Mucosa of stomach (tissue), 1 donor: Measurements from ENCODE around the gene ZMIZ1.

Experiments
- H3K27me3 ChIP-seq: one replicate; pipeline ENCODE4 v1.7.0; 2013; ENCODE audit warnings: mild to moderate bottlenecking, low read length; ENCODE audit not compliant: control insufficient read depth, insufficient read depth
- H3K36me3 ChIP-seq: one replicate; pipeline ENCODE4 v1.7.0; 2013; ENCODE audit warnings: low read length; ENCODE audit not compliant: control insufficient read depth, insufficient read depth
- H3K4me1 ChIP-seq: one replicate; pipeline ENCODE4 v1.7.0; 2013; ENCODE audit warnings: mild to moderate bottlenecking, low read length; ENCODE audit not compliant: control insufficient read depth, insufficient read depth
- H3K4me3 ChIP-seq: one replicate; pipeline ENCODE4 v1.7.0; 2013; ENCODE audit warnings: low read length
- H3K9ac ChIP-seq: one replicate; pipeline ENCODE4 v1.7.0; 2013; ENCODE audit warnings: mild to moderate bottlenecking, low read length, moderate library complexity
- H3K9me3 ChIP-seq: one replicate; pipeline ENCODE4 v1.7.0; 2013; ENCODE audit warnings: mild to moderate bottlenecking, low read length, moderate library complexity; ENCODE audit not compliant: control insufficient read depth
- donor health status: Pancreatic carcinoma.

The ZMIZ1 gene

DNA sequence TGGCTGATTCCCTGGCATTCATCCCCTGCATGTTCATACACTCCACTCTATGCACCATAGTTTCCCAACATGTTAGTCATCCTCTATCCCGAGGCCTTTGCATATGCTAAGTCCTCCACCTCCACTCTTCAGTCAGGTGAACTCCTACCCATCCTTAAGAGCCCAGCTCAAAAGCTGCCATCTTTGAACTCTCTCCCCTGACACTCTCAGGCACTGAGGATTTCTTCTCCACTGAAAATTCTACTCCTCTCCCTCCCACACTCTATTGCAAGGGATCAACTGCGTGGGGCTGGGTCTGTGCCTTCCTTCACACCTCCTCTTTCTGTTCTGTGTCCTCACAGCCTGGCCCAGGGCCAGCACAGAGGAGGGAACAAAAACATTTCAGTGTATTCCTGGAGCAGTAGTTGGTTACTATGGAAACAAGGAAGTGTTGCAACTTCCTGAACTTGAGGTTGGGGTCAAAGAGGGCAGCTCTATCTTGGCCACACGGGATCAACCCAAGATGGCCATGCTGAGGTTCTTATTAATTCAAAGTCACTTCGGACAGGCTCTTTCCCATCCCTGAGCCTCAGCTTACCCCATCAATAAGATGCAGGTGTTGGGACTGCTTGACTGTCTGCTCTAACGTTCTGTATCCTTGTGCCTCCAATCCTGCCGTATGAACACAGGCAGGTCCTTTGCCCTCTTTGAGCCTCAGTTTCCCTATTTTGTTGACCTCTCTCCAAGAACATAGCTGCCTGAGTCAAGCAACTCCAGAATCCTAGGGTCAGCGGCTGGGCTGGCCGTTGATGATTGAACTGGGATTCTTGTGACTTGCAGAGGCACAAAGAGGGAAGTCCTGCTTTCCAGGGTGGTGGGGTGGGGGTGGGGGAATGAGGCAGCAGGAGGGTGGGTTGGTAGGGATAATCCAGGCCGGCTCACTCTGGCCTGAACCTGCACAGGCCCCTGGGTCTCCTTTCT is 15.5 kb downstream of the ZMIZ1 start:
- Histone ChIP-seq H3K4me3 (no peak overlapping the region), H3K9me3 (no peaks in the 10 kb centered on the region), H3K36me3 (peaks cover 2% of the 10 kb centered on the region), H3K27me3 (no peaks in the 10 kb centered on the region), H3K9ac (no peak overlapping the region), H3K4me1 (peaks cover 100% of the 10 kb centered on the region)

DNA sequence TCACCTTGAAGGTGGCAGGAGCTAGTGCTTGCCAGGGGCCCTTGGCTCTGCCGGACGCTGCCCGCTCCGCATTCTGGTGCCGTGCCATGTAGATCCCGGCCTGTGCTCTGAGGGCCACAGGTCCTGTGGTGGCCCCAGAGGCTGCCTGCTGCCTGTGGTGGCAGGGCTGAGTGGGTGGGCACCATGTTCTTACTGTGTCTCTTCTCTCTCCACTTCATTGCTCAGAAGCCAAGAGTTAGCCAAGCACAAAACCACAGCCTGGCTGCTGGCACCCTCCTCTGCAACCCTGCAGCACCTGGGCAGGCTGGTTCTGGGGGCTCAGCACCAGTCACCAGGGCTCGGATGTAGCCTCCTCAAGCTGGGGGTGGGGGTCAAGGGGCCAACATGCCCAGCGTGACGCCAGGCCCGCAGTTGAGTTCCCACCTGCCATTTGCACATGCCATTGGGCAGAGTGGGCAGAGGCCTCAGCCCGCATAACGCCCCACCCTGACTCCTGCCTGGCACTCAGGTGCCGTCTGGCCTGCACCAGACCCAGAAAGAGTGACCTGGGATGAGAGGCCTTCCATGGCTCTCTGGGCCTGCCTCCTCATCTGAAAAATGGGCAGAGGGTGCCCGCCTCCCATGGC is 16.3 kb downstream of the ZMIZ1 start:
- Histone ChIP-seq H3K27me3 (no peaks in the 10 kb centered on the region), H3K36me3 (peaks cover 4% of the 10 kb centered on the region), H3K9me3 (no peaks in the 10 kb centered on the region), H3K4me1 (peaks cover 100% of the 10 kb centered on the region), H3K9ac (no peak overlapping the region), H3K4me3 (no peak overlapping the region)

DNA sequence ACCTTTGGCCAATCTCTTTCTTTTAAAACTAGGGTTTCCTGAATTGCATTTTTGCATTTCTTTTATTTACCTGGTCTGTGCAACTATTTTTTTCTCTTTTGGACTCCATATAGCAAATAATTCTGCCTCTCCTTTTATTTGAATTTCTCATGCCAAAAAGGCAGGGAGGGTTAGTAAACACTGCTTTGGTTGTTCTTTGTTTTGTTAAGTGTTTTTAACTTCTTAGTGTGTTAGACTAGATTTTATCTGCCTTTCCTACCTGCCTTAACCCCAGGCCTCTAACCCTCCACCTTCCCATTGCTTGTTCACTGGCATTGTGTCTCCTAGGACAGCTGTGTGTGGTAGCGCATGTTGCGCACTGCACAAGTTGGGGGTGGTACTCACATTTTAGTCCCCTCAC is 18.1 kb downstream of the ZMIZ1 start:
- Histone ChIP-seq H3K36me3 (peaks cover 4% of the 10 kb centered on the region), H3K9ac (no peak overlapping the region), H3K27me3 (no peaks in the 10 kb centered on the region), H3K4me3 (no peak overlapping the region), H3K9me3 (no peaks in the 10 kb centered on the region), H3K4me1 (peaks cover 100% of the 10 kb centered on the region)

DNA sequence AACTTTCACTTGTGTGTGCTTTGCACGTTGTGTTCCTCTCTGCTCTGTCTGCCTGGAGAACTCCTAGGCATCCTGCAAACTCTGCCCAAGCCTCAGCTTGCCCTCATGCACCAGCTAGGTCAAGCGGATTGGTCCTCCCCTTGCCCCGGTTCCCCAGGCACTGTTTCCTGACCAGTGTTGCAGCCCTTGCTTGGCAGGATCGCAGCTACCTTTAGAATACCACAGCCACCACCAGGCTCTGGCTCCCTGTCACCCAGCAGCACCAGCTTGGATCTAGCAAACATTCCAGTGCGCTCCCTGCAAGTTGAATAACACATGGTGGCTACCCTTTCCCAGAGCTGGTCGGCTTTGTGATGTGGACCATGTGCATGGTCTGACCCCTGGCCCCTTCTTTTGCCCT is 19.0 kb downstream of the ZMIZ1 start:
- Histone ChIP-seq H3K36me3 (peaks cover 4% of the 10 kb centered on the region), H3K9ac (no peak overlapping the region), H3K27me3 (no peaks in the 10 kb centered on the region), H3K4me1 (peaks cover 100% of the 10 kb centered on the region), H3K4me3 (no peak overlapping the region), H3K9me3 (no peaks in the 10 kb centered on the region)

DNA sequence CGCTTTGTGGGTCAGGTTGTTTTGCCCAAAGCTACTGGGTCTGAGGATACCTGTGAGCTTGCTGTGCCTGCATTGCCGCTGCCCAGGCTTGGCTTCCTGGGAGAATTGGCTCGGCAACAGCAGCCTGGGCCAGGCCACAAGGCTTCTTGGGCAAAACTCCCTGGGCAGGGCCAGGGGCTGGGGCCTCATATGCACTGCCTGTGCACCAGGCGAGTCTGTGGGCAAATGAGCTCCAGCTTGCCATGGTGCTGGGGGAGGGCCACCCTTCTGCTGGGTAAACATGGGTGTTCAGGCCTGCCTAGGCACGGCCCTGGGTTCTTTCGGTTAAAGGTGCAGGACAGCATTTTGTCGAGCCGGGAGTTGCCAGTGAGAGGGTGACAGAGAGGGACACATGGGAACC is 19.4 kb downstream of the ZMIZ1 start:
- Histone ChIP-seq H3K36me3 (peaks cover 4% of the 10 kb centered on the region), H3K4me1 (peaks cover 98% of the 10 kb centered on the region), H3K4me3 (peak overlapping the region; percentile 31), H3K9ac (peak overlapping the region; percentile 17), H3K9me3 (no peaks in the 10 kb centered on the region), H3K27me3 (no peaks in the 10 kb centered on the region)

DNA sequence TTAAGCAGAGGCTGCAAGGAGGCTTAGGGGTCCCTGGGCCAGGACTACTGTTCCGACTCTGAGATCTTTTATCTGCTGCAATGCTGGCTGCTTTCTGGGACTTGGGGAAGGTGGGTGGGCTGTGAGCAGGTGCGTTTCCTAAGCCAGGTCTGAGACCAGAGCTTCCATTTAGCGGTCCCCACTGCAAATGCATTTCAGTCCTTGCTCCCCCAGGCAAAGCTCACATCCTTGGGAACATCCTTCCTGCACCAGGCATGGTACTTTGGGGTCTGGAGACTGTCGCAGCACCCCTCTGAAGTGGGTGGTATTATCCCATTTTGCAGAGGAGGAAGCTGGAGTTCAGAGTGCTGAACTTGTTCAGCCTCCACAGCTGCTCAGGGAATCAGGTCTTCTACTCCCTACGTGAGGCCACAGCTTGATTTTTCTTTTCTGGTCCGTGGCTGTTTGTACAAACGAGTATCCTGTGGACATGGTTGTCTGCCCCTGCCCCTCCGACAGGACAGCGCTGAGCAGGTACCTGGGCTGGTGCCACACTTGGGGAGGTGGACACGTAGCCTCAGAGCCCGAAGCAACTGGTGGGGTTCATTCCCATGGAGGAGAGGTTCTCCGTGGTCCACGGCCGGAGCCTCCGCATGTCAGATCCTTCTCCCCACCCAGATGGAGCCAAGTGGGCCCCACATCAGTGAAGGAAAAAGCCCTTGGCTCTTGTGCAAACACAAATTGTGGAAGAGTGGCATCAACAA is 20.0 kb downstream of the ZMIZ1 start:
- H3K4me1 ChIP-seq = peaks cover 98% of the 10 kb centered on the region
- peak overlapping the region; percentile 17 for H3K9ac ChIP-seq
- H3K4me3 ChIP-seq = peak overlapping the region; percentile 31
- H3K27me3 ChIP-seq = no peaks in the 10 kb centered on the region
- H3K9me3 ChIP-seq = no peaks in the 10 kb centered on the region
- peaks cover 4% of the 10 kb centered on the region for H3K36me3 ChIP-seq

DNA sequence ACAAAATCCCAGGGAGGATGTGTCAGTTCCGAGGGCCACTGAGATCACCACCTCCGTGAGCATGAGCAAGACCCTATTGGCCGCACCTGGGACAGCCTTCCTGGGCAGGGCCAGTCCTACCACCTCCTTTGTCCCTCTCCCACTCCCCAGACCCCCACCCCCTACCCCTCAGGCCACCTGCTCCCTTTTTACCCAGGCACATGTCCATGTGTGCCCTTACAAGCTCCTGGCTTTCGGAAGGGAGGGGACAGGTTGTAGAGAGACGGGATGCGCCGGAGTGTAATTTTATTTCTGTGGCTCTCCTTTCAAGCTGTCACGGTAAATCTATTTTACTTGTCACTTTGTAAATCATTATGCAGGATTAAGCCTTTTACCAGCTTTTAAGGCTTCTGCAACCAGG is 20.9 kb downstream of the ZMIZ1 start:
- no peak overlapping the region for H3K9ac ChIP-seq
- peaks cover 4% of the 10 kb centered on the region for H3K36me3 ChIP-seq
- no peaks in the 10 kb centered on the region for H3K9me3 ChIP-seq
- H3K4me3 ChIP-seq = no peak overlapping the region
- H3K27me3 ChIP-seq = no peaks in the 10 kb centered on the region
- H3K4me1 ChIP-seq = peaks cover 98% of the 10 kb centered on the region

DNA sequence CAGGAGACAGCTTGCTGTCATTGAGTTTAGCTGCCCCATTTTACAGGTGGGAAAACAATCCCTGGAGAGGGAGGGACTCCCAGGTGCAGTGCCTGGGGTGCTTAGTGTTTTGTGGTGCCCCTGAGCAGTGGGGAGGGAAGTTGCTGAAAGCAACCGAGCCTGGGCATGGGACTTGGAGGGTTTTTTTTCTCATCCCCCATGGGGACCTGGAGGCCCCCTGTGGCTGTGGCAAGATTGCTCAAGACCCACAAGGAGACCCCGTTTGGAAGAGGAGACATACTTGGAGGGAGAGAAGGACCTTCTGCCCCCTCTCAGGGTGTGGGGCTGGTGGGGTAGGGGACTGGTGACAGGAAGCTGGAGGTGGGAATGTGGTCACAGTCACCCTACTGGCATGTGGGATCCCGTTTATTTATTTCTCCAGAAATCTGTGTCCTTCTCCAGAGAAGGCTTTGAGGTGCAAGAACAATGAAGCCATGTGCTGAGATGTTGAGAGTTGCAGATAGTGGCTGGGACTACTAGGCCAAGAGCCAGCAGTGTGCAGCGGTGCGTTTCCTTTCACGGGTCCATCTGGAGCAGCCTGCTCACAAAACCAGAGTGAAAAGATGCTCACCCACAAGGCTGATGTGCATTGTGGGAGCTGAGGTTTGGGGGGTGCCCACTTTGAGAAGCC is 21.5 kb downstream of the ZMIZ1 start:
- Histone ChIP-seq H3K9ac (no peak overlapping the region), H3K27me3 (no peaks in the 10 kb centered on the region), H3K4me1 (peaks cover 98% of the 10 kb centered on the region)

DNA sequence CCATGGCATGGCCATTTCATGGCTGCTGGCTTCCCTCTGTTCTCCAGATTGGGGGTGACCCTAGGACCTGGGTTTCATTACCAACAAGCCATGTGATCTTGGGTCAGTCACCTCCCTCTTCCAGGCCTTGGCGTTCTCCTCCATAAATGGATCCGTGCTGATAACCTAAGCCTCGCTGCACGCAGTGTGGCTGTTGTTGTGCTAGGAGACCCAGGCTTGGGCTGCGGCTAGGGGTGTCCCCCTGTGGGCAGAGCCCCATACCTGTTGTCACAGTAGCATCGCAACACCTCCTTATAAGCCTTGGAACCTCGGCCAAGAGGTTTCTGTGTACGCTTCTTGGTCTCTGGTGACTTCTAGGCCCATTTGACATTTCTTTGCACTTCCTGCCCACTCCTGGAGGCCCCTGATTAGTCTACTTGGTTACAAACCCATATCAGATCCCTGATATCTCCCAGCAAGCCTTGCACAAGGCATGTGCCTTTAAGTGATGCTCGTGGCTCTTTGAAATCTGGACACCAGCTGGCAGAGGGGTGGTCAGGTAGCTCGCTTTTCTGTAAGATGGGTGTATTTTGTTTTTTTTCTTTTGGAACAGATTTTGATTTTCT is 23.6 kb downstream of the ZMIZ1 start:
- no peaks in the 10 kb centered on the region for H3K9me3 ChIP-seq
- H3K27me3 ChIP-seq = no peaks in the 10 kb centered on the region
- H3K4me3 ChIP-seq = no peak overlapping the region
- no peak overlapping the region for H3K9ac ChIP-seq
- H3K4me1 ChIP-seq = peaks cover 90% of the 10 kb centered on the region
- peaks cover 4% of the 10 kb centered on the region for H3K36me3 ChIP-seq

More for the DNA sequence above, 21.5 kb downstream of the ZMIZ1 start:
- H3K4me3 ChIP-seq = no peak overlapping the region
- peaks cover 4% of the 10 kb centered on the region for H3K36me3 ChIP-seq
- no peaks in the 10 kb centered on the region for H3K9me3 ChIP-seq

DNA sequence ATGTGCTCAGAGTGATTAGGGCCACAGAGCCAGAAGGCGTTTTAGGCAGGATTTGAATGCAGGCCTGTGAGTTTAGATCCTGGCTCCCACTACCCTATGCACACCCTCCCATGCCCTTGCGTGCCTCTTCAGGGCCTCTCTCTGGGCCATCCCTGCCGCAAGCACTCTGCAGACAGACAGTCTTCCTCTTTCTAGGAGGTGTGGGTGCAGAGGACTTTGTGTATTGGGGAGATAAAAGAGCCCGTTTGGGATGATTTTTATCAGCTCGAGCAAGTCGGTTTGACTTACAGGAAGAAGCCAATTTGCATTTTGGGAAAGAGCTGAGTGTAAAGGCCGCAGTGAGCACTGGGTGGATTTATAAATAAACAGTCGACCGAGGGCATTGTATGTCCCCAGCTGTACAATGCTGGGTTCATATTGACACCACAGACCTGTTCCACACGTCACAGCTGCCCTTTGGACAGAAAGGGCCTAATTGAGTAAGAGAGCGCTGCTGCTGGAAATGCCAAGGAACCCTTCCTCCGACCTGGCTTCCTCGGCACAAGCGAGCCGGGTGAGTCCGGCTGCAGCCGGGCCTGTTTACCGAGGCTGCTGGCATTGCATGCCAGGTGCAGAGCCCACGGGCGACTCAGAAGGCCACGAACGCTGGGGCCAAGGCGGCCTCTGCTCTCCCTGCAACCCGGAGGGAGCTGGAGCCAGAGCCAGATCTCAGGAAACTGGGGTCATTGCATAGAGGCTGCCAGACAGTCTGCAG is 25.1 kb downstream of the ZMIZ1 start:
- Histone ChIP-seq H3K9ac (peak overlapping the region; percentile 58), H3K27me3 (no peaks in the 10 kb centered on the region), H3K36me3 (peaks cover 8% of the 10 kb centered on the region), H3K4me3 (no peak overlapping the region), H3K4me1 (peaks cover 90% of the 10 kb centered on the region), H3K9me3 (no peaks in the 10 kb centered on the region)
